Parietal lobe (tissue), 2 donors: ENCODE data around the gene COL19A1. TPM values are rescaled to one million over a fixed set of nuclear protein-coding genes. Genes with fewer than 3 reads are reported as not detected.

Source experiments
- small RNA-seq: library from RNA; depleted of rRNA; stranded (forward); fragments of <200 nt; gene quantifications from one replicate; pipeline ENCODE3, GENCODE V24; 2014; ENCODE audit warnings: low replicate concordance
- total RNA-seq: library from RNA; depleted of rRNA; stranded (reverse); fragments of >200 nt; gene quantifications from one replicate; pipeline ENCODE4 v1.2.3, GENCODE V29; 2014

Gene COL19A1
- total RNA-seq: 4.7 TPM

GRCh38 chr6:69866351-69866769, at the start of gene COL19A1:
Gene COL19A1, plus strand, starts transcription at chr6:69866556. Its CDS starts 13,012 bp downstream, at chr6:69879568.

Small RNA genes lying within 50 kb of the gene (small RNA-seq; reads per million reads assigned to genes)
- not detected for gene RPL37P15

Other genes starting within 250 kb of the COL19A1 start
- gene LMBRD1, start 69.5 kb upstream of the COL19A1 start, total RNA-seq: 74.5 TPM